BLaER1 (cell line): ENCODE measurements around the gene C12orf76.
"Not testable (repeated sequence)": the region's sequence is repeated elsewhere in the genome, so short reads cannot be mapped to it uniquely, and the experiment has no call there.

ENCODE experiments used
- H3K27ac ChIP-seq: shearing (Covaris generic); formaldehyde crosslinking; 2 replicates; pipeline ENCODE4 v1.8.1; 2022
- H3K27me3 ChIP-seq: shearing (Covaris generic); formaldehyde crosslinking; 2 replicates; pipeline ENCODE4 v1.8.1; 2022
- H3K36me3 ChIP-seq: shearing (Covaris generic); formaldehyde crosslinking; 2 replicates; pipeline ENCODE4 v1.8.1; 2022
- H3K4me1 ChIP-seq: shearing (Covaris generic); formaldehyde crosslinking; 2 replicates; pipeline ENCODE4 v1.8.1; 2022
- H3K4me2 ChIP-seq: shearing (Covaris generic); formaldehyde crosslinking; 2 replicates; pipeline ENCODE4 v1.8.1; 2022
- H3K4me3 ChIP-seq: shearing (Covaris generic); formaldehyde crosslinking; 2 replicates; pipeline ENCODE4 v1.8.1; 2022
- H3K9ac ChIP-seq: shearing (Covaris generic); formaldehyde crosslinking; 2 replicates; pipeline ENCODE4 v1.8.1; 2022
- H3K9me3 ChIP-seq: shearing (Covaris generic); formaldehyde crosslinking; 2 replicates; pipeline ENCODE4 v1.8.1; 2022
- H4K20me1 ChIP-seq: shearing (Covaris generic); formaldehyde crosslinking; 2 replicates; pipeline ENCODE4 v1.8.1; 2022
- Cebpa-rat ChIP-seq: shearing (Covaris generic); IDR thresholded peaks from 2 replicates; pipeline ENCODE4 v1.8.1; 2022

The C12orf76 gene

DNA sequence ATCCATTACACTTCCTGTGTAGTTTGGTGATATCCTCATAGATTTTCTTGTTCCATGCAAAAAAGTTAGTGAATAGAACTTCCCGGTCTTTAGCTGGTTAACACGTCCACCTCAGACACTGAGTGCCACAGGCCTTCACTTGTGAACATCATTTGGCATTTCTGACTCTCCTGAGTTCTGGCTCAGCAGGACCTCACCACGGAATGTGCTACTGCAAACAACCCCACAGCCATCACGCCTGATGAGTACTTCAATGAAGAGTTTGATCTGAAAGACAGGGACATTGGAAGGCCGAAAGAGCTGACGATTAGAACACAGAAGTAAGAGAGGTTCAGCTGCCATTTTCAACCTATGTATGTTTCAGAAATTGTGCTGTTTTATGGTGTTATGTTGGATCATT lies 20.0 kb downstream of the C12orf76 start:
- H4K20me1 ChIP-seq, result no peaks in the 10 kb centered on the region; the same call in 1 of the 2 replicates
- no peak for TF ChIP-seq Cebpa-rat
- no peak overlapping the region for H3K4me2 ChIP-seq
- no peaks in the 10 kb centered on the region for H3K27me3 ChIP-seq
- H3K4me3 ChIP-seq, result no peak overlapping the region
- no peak overlapping the region for H3K27ac ChIP-seq
- no peaks in the 10 kb centered on the region for H3K9me3 ChIP-seq
- no peaks in the 10 kb centered on the region for H3K4me1 ChIP-seq
- no peak overlapping the region for H3K9ac ChIP-seq
- peaks cover 91% of the 10 kb centered on the region for H3K36me3 ChIP-seq

DNA sequence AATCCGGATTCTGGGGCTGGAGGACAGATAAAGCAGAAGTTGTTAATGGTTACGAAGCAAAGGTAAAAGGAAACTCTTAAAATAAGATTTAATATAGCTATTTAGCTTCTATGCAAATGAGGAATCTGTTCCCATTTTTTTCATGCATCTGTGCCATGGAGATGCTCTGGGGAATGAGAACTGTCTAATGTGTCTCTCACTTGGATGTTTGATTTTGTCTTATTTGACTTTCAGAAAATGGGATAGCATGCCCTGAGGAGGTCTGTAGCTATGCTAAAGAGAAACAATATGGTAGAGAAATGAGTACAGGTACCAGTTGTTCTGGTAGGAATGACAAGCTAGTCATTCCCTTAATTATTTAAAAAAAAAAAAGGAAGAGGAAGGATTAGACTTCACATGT lies 24.3 kb downstream of the C12orf76 start:
- Histone ChIP-seq H3K4me2 (no peak overlapping the region), H3K9me3 (no peaks in the 10 kb centered on the region)

DNA sequence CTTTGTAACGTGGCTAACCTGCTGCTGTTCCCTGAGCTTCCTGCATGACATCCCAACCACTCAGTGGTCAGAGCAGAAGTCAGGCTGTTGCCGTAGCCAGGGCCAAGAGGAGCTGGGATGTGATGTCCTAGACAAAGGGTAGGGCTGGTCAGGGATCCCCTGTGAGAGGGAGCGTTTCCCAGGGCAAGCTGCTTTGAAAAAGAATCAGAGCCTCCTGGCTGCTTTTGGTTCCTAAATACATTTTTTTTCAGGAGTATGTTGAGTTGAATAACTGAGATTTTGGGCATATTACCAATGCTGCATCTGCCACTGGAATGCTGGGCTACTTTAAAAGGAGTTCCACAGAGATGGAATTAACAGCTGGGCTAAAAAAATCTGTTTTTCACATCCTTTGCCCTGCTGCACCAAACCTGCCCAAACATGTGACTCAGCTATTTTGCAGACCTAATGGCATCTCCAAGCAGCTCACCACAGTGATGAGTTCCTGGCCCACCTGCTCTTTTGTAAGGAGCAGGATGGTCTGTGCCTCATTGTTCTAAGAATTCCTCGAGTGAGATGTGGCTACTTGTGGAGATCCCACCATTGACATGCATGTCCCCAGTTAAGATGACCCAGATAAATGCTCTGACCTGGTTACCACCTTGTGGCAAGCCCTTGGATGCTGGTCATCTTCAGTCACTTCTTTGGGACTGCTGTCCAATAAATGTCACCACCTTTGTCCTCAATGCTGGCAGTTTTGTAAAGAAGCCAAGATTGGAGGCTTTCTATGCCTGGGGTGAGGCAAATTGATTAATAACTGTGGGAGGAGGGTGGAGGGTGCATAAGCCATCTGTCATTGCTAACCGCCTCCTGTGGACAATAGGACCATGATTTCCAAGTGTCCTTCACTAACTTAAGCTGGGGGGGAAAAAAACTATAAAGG lies 25.0 kb downstream of the C12orf76 start:
- Histone ChIP-seq H3K9me3 (no peaks in the 10 kb centered on the region), H3K4me2 (no peak overlapping the region), H3K36me3 (peaks cover 100% of the 10 kb centered on the region), H3K4me1 (no peaks in the 10 kb centered on the region), H3K9ac (no peak overlapping the region), H3K27me3 (no peaks in the 10 kb centered on the region), H4K20me1 (no peaks in the 10 kb centered on the region; the same call in 1 of the 2 replicates), H3K27ac (no peak overlapping the region), H3K4me3 (no peak overlapping the region)
- no peak for TF ChIP-seq Cebpa-rat

More for the DNA sequence above, 24.3 kb downstream of the C12orf76 start:
- no peaks in the 10 kb centered on the region for H3K27me3 ChIP-seq
- TF ChIP-seq Cebpa-rat, result no peak
- no peak overlapping the region for H3K27ac ChIP-seq
- no peak overlapping the region for H3K4me3 ChIP-seq
- no peaks in the 10 kb centered on the region for H3K4me1 ChIP-seq
- no peak overlapping the region for H3K9ac ChIP-seq
- no peaks in the 10 kb centered on the region; the same call in 1 of the 2 replicates for H4K20me1 ChIP-seq
- H3K36me3 ChIP-seq, result peaks cover 100% of the 10 kb centered on the region

DNA sequence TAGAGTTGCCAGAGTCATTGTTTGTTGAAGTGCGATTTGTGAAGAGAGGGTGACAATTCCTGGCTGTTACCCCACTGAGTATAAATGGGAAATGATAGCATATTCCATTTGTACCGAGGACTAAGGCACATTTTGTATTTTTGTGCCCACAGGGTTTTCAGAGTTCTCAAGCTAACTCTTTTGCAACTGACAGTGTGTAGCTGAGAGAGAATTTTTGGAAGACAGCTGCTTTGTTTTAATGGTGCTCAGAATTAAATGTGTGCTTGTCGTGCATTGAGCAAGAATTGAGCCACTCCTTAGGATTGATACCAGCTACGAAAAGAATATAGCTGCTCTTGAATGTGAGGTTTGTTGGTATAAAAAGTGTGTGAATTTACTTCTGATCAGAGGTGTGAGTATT lies 27.4 kb downstream of the C12orf76 start:
- no peak for TF ChIP-seq Cebpa-rat
- Histone ChIP-seq H3K36me3 (peaks cover 99% of the 10 kb centered on the region), H3K4me1 (no peaks in the 10 kb centered on the region), H3K4me2 (no peak overlapping the region), H3K4me3 (no peak overlapping the region), H3K27me3 (no peaks in the 10 kb centered on the region), H3K9ac (no peak overlapping the region), H3K27ac (no peak overlapping the region), H4K20me1 (no peaks in the 10 kb centered on the region; the same call in 1 of the 2 replicates), H3K9me3 (no peaks in the 10 kb centered on the region)

DNA sequence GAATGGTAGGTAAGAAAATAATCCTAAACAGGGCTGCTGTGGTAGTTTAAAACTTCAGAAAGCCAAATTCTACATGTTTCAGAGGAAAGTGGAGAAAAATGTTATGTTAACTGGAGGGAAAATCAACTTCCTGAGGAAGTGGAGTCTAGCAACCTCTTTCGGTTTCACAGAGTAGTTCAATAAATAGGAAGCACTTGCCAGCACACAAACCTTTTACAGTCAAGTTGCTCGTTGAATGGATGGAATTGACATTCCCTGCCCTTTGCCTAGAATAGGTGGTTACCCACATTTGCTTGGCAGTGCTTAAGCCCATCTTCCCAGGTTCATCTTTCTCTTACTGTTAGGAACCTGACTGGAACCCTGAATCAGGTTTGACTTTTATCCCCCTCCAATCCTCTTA lies 33.2 kb downstream of the C12orf76 start:
- Histone ChIP-seq H3K27me3 (no peaks in the 10 kb centered on the region), H3K4me2 (peak overlapping the region; percentile 51), H3K4me3 (no peak overlapping the region), H3K36me3 (peaks cover 81% of the 10 kb centered on the region), H3K9ac (0 out of 2 replicates have a peak overlapping the region, but pooled peaks have one; percentile 25), H3K9me3 (no peaks in the 10 kb centered on the region), H4K20me1 (peaks cover 5% of the 10 kb centered on the region; the same call in 1 of the 2 replicates), H3K27ac (peak overlapping the region; percentile 63), H3K4me1 (peaks cover 27% of the 10 kb centered on the region)
- TF ChIP-seq Cebpa-rat, result no peak

DNA sequence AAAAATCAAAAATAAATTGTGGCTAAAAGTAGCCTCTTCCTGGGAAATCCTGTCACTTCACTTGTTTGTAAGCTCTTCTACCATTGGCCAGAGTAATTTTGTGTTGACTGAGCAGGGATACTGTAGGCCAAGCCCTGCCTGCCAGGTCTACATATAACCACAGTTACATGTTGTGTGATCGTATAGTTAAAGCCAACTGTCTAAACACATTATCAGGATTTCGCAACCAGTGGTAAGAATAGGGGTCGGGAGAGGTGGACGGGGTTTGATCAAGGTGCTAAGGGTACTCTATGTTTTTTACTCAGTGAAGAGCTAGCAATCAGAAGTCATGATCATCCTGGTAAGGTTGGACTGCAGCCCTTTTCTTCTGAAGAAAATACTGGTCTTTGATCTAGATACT lies 35.7 kb downstream of the C12orf76 start:
- Histone ChIP-seq H3K36me3 (peaks cover 56% of the 10 kb centered on the region), H3K4me1 (peaks cover 27% of the 10 kb centered on the region), H3K9me3 (no peaks in the 10 kb centered on the region), H4K20me1 (peaks cover 5% of the 10 kb centered on the region; the same call in 1 of the 2 replicates), H3K27me3 (no peaks in the 10 kb centered on the region), H3K27ac (no peak overlapping the region), H3K4me2 (0 out of 2 replicates have a peak overlapping the region, but pooled peaks have one; percentile 20), H3K4me3 (no peak overlapping the region), H3K9ac (no peak overlapping the region)
- peak; percentile 70; the same call in 1 of the 2 replicates for TF ChIP-seq Cebpa-rat

DNA sequence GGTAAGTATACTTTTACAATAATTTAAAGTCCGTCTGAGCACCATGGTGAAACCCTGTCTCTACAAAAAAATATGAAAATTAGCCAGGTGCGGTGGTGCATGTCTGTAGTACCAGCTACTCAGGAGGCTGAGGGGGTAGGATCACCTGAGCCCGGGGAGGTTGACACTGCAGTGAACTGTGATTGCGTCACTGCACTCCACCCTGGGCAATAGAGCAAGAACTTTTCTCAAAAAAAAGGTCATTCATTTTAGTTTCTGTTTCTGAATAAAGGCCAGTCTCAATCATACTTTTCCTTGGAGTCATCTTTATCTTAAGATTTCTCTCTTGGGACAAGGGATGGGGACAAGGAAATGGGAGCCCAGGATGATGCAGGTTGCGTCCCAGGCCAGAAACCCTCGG lies 36.2 kb downstream of the C12orf76 start:
- no peak overlapping the region for H3K27ac ChIP-seq
- no peak overlapping the region for H3K9ac ChIP-seq
- no peak overlapping the region for H3K4me3 ChIP-seq
- H3K36me3 ChIP-seq, result peaks cover 52% of the 10 kb centered on the region
- no peaks in the 10 kb centered on the region for H3K9me3 ChIP-seq
- H3K4me1 ChIP-seq, result peaks cover 27% of the 10 kb centered on the region
- peak; percentile 76 for TF ChIP-seq Cebpa-rat
- H4K20me1 ChIP-seq, result peaks cover 5% of the 10 kb centered on the region; the same call in 1 of the 2 replicates
- no peaks in the 10 kb centered on the region for H3K27me3 ChIP-seq
- H3K4me2 ChIP-seq, result peak overlapping the region; percentile 20; the same call in 1 of the 2 replicates

DNA sequence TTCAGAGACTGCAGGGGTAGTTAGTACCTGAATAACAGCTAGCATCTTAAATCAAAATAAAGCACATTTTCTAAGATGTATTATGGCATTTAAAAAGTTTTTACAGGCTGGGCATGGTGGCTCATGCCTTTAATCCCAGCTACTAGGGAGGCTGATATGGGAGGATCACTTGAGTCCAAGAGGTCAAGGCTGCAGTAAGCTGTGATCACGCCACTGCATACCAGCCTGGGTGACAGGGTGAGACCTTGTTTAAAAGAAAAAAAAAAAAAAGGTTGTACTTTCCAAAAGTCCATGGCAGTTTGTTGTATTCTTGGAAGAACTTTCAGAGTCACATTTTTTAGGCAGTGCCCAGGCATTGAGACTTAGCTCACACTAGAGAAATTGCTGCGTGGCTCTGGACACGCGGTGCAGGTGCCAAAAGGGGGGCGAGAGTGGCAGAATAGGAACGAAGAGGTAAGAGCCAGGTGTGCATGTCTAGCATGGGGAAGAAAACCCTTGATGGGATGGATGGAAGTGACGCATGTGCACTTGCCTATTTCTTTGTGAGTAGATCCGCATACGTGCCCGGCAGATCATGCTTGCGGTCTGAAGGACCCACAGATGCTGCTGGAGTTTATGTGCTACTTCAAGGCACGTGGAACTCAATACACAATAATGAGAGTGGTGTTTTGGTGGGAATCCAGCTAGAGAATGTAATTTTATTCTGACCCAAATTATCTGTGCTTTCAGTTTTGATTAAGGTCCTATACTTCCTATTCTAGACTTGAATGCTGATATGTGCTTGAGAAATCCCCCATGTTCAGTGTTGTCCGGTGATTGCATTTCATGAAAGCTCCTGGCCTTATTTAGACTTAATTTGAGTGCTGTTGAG lies 37.2 kb downstream of the C12orf76 start:
- Histone ChIP-seq H3K27ac (no peak overlapping the region), H3K9ac (no peak overlapping the region), H3K36me3 (peaks cover 41% of the 10 kb centered on the region), H3K9me3 (no peaks in the 10 kb centered on the region), H3K4me1 (peaks cover 27% of the 10 kb centered on the region), H3K4me2 (no peak overlapping the region), H4K20me1 (peaks cover 9% of the 10 kb centered on the region; the same call in 1 of the 2 replicates), H3K27me3 (no peaks in the 10 kb centered on the region), H3K4me3 (no peak overlapping the region)
- no peak for TF ChIP-seq Cebpa-rat

DNA sequence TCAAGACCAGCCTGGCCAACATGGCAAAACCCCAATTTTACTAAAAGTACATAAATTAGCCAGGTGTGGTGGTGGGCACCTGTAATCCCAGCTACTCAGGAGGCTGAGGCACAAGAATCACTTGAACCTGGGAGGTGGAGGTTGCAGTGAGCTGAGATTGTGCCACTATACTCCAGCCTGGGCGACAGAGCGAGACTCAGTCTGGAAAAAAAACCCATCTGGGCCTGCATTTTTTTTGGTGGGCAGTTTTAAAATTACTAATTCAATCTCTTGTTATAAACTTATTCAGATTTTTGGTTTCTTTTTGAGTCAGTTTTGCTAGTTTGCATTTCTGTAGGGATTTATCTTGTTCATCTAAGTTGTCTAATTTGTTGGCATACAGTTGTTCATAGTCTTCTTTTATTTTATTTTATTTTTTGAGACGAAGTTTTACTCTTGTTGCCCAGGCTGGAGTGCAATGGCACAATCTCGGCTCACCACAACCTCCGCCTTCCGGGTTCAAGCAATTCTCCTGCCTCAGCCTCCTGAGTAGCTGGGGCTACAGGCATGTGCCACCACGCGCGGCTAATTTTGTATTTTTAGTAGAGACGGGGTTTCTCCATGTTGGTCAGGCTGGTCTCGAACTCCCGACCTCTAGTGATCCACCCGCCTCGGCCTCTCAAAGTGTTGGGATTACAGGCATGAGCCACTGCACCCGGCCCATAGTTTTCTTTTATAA lies 39.5 kb downstream of the C12orf76 start:
- H3K9me3 ChIP-seq, H3K9ac ChIP-seq, H3K4me3 ChIP-seq, H3K27me3 ChIP-seq, H3K4me2 ChIP-seq, H3K27ac ChIP-seq: not testable (repeated sequence)
- Histone ChIP-seq H3K36me3 (peaks cover 21% of the 10 kb centered on the region), H4K20me1 (peaks cover 12% of the 10 kb centered on the region; the same call in 1 of the 2 replicates), H3K4me1 (peaks cover 22% of the 10 kb centered on the region)
